ENCODE data around the gene SAT2.
"Not testable (repeated sequence)": the region's sequence is repeated elsewhere in the genome, so short reads cannot be mapped to it uniquely, and the experiment has no call there.

Gene SAT2

GRCh38 chr17:7650509-7651096 is 23.0 kb upstream of the SAT2 start, which contains the start of gene ATP1B2:
Gene ATP1B2 (plus strand): TSS chr17:7650926. CDS start chr17:7651519, 593 bp downstream.
- no peak for TF ChIP-seq POLR2A (IDR thresholded peaks at IDR 0.05; ENCODE audit: low read depth, low read length)
- FAIRE-seq (no peak), DNase-seq (ENCODE audit: insufficient read length, low spot score) (no peak)

GRCh38 chr17:7647018-7647417 is 19.4 kb upstream of the SAT2 start:
- no peak for FAIRE-seq
- no peak for TF ChIP-seq POLR2A (IDR thresholded peaks at IDR 0.05; ENCODE audit: low read depth, low read length)

GRCh38 chr17:7646457-7646856 is 18.8 kb upstream of the SAT2 start:
- FAIRE-seq (no peak), DNase-seq (ENCODE audit: insufficient read length, low spot score) (no peak)
- TF ChIP-seq POLR2A (IDR thresholded peaks at IDR 0.05; ENCODE audit: low read depth, low read length) = no peak

More at GRCh38 chr17:7647018-7647417, 19.4 kb upstream of the SAT2 start:
- no peak for DNase-seq (ENCODE audit: insufficient read length, low spot score)

GRCh38 chr17:7644775-7645174 is 17.2 kb upstream of the SAT2 start:
- FAIRE-seq = no peak
- TF ChIP-seq POLR2A (IDR thresholded peaks at IDR 0.05; ENCODE audit: low read depth, low read length) = no peak
- no peak for DNase-seq (ENCODE audit: insufficient read length, low spot score)

GRCh38 chr17:7641635-7642034 is 14.0 kb upstream of the SAT2 start:
- not testable (repeated sequence) for FAIRE-seq

GRCh38 chr17:7640783-7641182 is 13.2 kb upstream of the SAT2 start:
- no peak for TF ChIP-seq POLR2A (IDR thresholded peaks at IDR 0.05; ENCODE audit: low read depth, low read length)
- DNase-seq (ENCODE audit: insufficient read length, low spot score) (no peak), FAIRE-seq (no peak)

More at GRCh38 chr17:7641635-7642034, 14.0 kb upstream of the SAT2 start:
- DNase-seq (ENCODE audit: insufficient read length, low spot score) = not testable (repeated sequence)

- DNase-seq (ENCODE audit: insufficient read length, low spot score) = no peak
- FAIRE-seq = no peak
- no peak for TF ChIP-seq POLR2A (IDR thresholded peaks at IDR 0.05; ENCODE audit: low read depth, low read length)
Measured at GRCh38 chr17:7636163-7636562, 8.5 kb upstream of the SAT2 start.

GRCh38 chr17:7634384-7634783 is 6.8 kb upstream of the SAT2 start:
- TF ChIP-seq POLR2A (IDR thresholded peaks at IDR 0.05; ENCODE audit: low read depth, low read length) = no peak
- no peak for FAIRE-seq
- no peak for DNase-seq (ENCODE audit: insufficient read length, low spot score)

GRCh38 chr17:7633093-7633492 is 5.5 kb upstream of the SAT2 start:
- DNase-seq (ENCODE audit: insufficient read length, low spot score) (no peak), FAIRE-seq (no peak)
- TF ChIP-seq POLR2A (IDR thresholded peaks at IDR 0.05; ENCODE audit: low read depth, low read length) = no peak

- FAIRE-seq = no peak
- no peak for DNase-seq (ENCODE audit: insufficient read length, low spot score)
- TF ChIP-seq POLR2A (IDR thresholded peaks at IDR 0.05; ENCODE audit: low read depth, low read length) = no peak
Measured at GRCh38 chr17:7632492-7632894, 4.9 kb upstream of the SAT2 start.

GRCh38 chr17:7631398-7632380 is 4.1 kb upstream of the SAT2 start:
- FAIRE-seq (no peak), DNase-seq (ENCODE audit: insufficient read length, low spot score) (no peak)
- TF ChIP-seq POLR2A (IDR thresholded peaks at IDR 0.05; ENCODE audit: low read depth, low read length) = no peak

GRCh38 chr17:7629939-7630571 is 2.4 kb upstream of the SAT2 start, which contains the start of gene SHBG:
Gene SHBG (plus strand): TSS chr17:7630135. CDS start chr17:7630173, 38 bp downstream.
- FAIRE-seq (no peak), DNase-seq (ENCODE audit: insufficient read length, low spot score) (no peak)
- no peak for TF ChIP-seq POLR2A (IDR thresholded peaks at IDR 0.05; ENCODE audit: low read depth, low read length)

GRCh38 chr17:7626956-7627249 is 718 bp downstream of the SAT2 start:
- FAIRE-seq (no peak), DNase-seq (ENCODE audit: insufficient read length, low spot score) (no peak)
- TF ChIP-seq POLR2A (IDR thresholded peaks at IDR 0.05; ENCODE audit: low read depth, low read length) = no peak

- no peak for TF ChIP-seq POLR2A (IDR thresholded peaks at IDR 0.05; ENCODE audit: low read depth, low read length)
- DNase-seq (ENCODE audit: insufficient read length, low spot score) (no peak), FAIRE-seq (no peak)
Measured at GRCh38 chr17:7626307-7626706, 1.3 kb downstream of the SAT2 start.

- DNase-seq (ENCODE audit: insufficient read length, low spot score); FAIRE-seq: not testable (repeated sequence)
Measured at GRCh38 chr17:7625749-7626148, 1.9 kb downstream of the SAT2 start.

All from H54 (cell line).